Vagina (tissue), 2 donors: ENCODE measurements around the gene CPLX1. TPM values are rescaled to one million over a fixed set of nuclear protein-coding genes. Genes with fewer than 3 reads are reported as not detected.
A peak's percentile ranks its signal among the peaks of the same experiment; 100 is the strongest.
"Not testable (repeated sequence)": the region's sequence is repeated elsewhere in the genome, so short reads cannot be mapped to it uniquely, and the experiment has no call there.

ENCODE experiments used
- DNase-seq, 2 donors: peaks; one replicate each; pipeline ENCODE4 v3.0.0-alpha.2; 2017; ENCODE audit errors: extremely low spot score in 2 of 2
- H3K27ac ChIP-seq: fragments of 200-600 bp; sonication (generic); one replicate; pipeline ENCODE4 v1.5.1; 2019
- H3K27me3 ChIP-seq: fragments of 200-600 bp; sonication (generic); one replicate; pipeline ENCODE4 v1.5.1; 2019
- H3K36me3 ChIP-seq, 2 donors: fragments of 200-600 bp; sonication (generic); one replicate each; pipeline ENCODE4 v1.5.1; 2017 to 2019
- H3K4me1 ChIP-seq: fragments of 200-600 bp; sonication (generic); one replicate; pipeline ENCODE4 v1.5.1; 2019
- H3K4me3 ChIP-seq, 2 donors: fragments of 200-600 bp; sonication (generic); 1 replicate in 1 of 2; 2 replicates in 1 of 2; pipeline ENCODE4 v1.5.1; 2016 to 2019
- H3K9me3 ChIP-seq: fragments of 200-600 bp; sonication (generic); one replicate; pipeline ENCODE4 v1.5.1; 2019
- CTCF ChIP-seq, 3 experiments: fragments of 450-650 bp in 2 of 3; fragments of 200-600 bp in 1 of 3; sonication (generic) in 1 of 3; IDR thresholded peaks; one replicate each; pipeline ENCODE4 v1.5.1; 2017 to 2019; ENCODE audit warnings: antibody characterized with exemption in 3 of 3, mild to moderate bottlenecking in 2 of 3, moderate library complexity in 2 of 3
- POLR2A ChIP-seq, 2 donors: fragments of 450-650 bp; IDR thresholded peaks; one replicate each; pipeline ENCODE4 v1.6.1; 2017; ENCODE audit warnings: antibody characterized with exemption in 2 of 2, mild to moderate bottlenecking in 2 of 2, moderate library complexity in 2 of 2
- POLR2AphosphoS5 ChIP-seq, 2 donors: sonication (generic); formaldehyde crosslinking; IDR thresholded peaks; one replicate each; pipeline ENCODE4 v1.9.0; 2017; ENCODE audit warnings: antibody characterized with exemption in 2 of 2, mild to moderate bottlenecking in 2 of 2, low read depth in 1 of 2; ENCODE audit not compliant: insufficient read depth in 1 of 2
- intact Hi-C: fragments of 100-400 bp; cut with DNase I; formaldehyde crosslinking; loops from one replicate; pipeline ENCODE4 v1.15.1; 2023
- total RNA-seq: library from RNA; depleted of rRNA; stranded (reverse); fragments of >200 nt; gene quantifications from one replicate; pipeline ENCODE4 v1.2.3, GENCODE V29; 2016

The CPLX1 gene
- total RNA-seq, 1 donor from 2014 or later, result 0.98 TPM

DNA sequence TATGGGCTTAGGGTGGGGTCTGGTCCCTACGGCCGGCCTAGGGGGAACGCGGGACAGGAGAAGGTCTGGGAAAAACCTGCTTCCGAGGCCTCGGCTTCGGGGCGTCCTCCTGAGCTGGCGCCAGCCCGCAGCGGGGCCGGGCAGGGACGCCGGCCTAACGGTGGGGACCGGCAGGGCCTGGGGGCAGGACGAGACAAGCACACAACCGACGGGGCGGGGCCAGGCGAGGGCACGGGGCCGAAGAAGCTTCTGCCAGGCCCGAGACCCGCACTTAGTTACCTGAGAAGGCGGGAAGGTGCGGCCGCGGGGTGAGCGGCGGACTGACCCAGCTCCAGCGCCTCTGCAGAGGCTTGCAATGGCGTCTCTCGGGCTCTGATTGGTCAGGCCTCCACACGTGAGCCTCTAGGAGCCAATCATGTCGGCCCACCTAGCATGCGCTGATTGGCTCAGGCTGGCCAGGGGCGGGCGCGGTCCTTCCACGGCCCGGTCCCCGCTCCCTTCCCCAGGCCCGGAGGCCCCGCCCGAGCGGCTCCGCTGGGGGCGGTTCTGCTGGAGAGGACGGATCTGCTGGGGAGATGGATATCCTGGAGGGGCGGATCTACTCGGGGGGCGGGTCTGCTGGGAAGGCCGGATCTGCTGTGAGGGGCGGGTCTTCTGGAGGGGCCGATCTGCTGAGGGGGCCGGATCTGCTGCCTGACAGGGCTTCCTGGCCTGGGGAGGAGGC is 44.3 kb downstream of the CPLX1 start:
- intact Hi-C loops, result loop anchor here (5.0 kb wide), 1 partner anchor 109 kb away; the partner anchor contains the start of genes ATP5ME and MYL5
- Histone ChIP-seq H3K9me3 (no peaks in the 10 kb centered on the region), H3K27ac (peak overlapping the region; percentile 75), H3K4me1 (peaks cover 70% of the 10 kb centered on the region), H3K36me3 (peaks cover 0 to 6% of the 10 kb centered on the region in 2 donors), H3K27me3 (peaks cover 3% of the 10 kb centered on the region), H3K4me3 (peak overlapping the region; percentile 74 to 98)
- TF ChIP-seq POLR2AphosphoS5 (IDR thresholded peaks at IDR 0.05; ENCODE audit: insufficient read depth in 1 of 2, low read depth in 1 of 2) (peak; percentile 84 to 100), POLR2A (IDR thresholded peaks at IDR 0.05) (peak in 1 of 2 donors; percentile 96), CTCF (IDR thresholded peaks at IDR 0.05) (no peak)
- peak; percentile 99 to 100 for DNase-seq

GRCh38 chr4:780716-781492 is 45.0 kb downstream of the CPLX1 start:
- Histone ChIP-seq H3K36me3 (peaks cover 0 to 14% of the 10 kb centered on the region in 2 donors), H3K9me3 (no peaks in the 10 kb centered on the region), H3K27me3 (no peaks in the 10 kb centered on the region), H3K4me1 (peaks cover 70% of the 10 kb centered on the region), H3K4me3 (peak overlapping the region; percentile 74 to 98), H3K27ac (peak overlapping the region; percentile 73)
- no peak for TF ChIP-seq POLR2A (IDR thresholded peaks at IDR 0.05)
- no peak for TF ChIP-seq POLR2AphosphoS5 (IDR thresholded peaks at IDR 0.05; ENCODE audit: insufficient read depth in 1 of 2, low read depth in 1 of 2)
- TF ChIP-seq CTCF (IDR thresholded peaks at IDR 0.05), result no peak
- intact Hi-C loops, result loop anchor here (5.0 kb wide), 1 partner anchor 109 kb away; the partner anchor contains the start of genes ATP5ME and MYL5
- peak in 1 of 2 donors; percentile 95 for DNase-seq

- not testable (repeated sequence) for DNase-seq, H3K9me3 ChIP-seq, H3K27me3 ChIP-seq
- Histone ChIP-seq H3K4me1 (peaks cover 70% of the 10 kb centered on the region), H3K36me3 (peaks cover 0 to 19% of the 10 kb centered on the region in 2 donors), H3K4me3 (peak overlapping the region; percentile 74 to 98), H3K27ac (peak overlapping the region; percentile 73)
- intact Hi-C loops, result loop anchor here (5.0 kb wide), 1 partner anchor 108 kb away; the partner anchor contains the start of genes ATP5ME and MYL5
These were observed 45.7 kb downstream of the CPLX1 start for GRCh38 chr4:780255-780654.

DNA sequence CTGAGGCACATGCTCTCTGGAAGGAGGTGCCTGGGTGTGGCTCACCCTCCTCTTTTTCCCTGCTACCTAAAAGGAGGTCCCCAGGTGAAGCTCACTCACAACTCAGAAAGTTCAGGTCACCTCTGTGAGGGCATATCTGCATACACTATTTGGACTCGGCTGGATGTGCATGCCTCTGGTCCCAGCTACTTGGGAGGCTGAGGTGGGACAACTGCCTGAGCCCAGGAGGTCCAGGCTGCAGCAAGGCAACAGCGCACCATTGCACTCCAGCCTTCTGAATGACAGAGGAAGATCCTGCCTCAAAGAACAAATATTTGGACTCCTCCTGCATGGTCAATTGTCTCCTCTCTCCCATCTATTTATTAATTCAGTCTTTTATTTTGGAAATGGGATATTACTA is 46.4 kb downstream of the CPLX1 start:
- no peak for TF ChIP-seq CTCF (IDR thresholded peaks at IDR 0.05)
- TF ChIP-seq POLR2AphosphoS5 (IDR thresholded peaks at IDR 0.05; ENCODE audit: insufficient read depth in 1 of 2, low read depth in 1 of 2), result no peak
- TF ChIP-seq POLR2A (IDR thresholded peaks at IDR 0.05), result no peak
- H3K9me3 ChIP-seq, result no peaks in the 10 kb centered on the region
- peaks cover 73% of the 10 kb centered on the region for H3K4me1 ChIP-seq
- H3K27me3 ChIP-seq, result no peaks in the 10 kb centered on the region
- intact Hi-C loops, result no loop called here
- no peak overlapping the region for H3K27ac ChIP-seq
- peaks cover 0 to 25% of the 10 kb centered on the region in 2 donors for H3K36me3 ChIP-seq
- H3K4me3 ChIP-seq, result no peak overlapping the region
- DNase-seq, result no peak

- TF ChIP-seq POLR2A (IDR thresholded peaks at IDR 0.05), result no peak
- TF ChIP-seq POLR2AphosphoS5 (IDR thresholded peaks at IDR 0.05; ENCODE audit: insufficient read depth in 1 of 2, low read depth in 1 of 2), result no peak
- no peak for TF ChIP-seq CTCF (IDR thresholded peaks at IDR 0.05)
- Histone ChIP-seq H3K36me3 (peaks cover 0 to 30% of the 10 kb centered on the region in 2 donors), H3K4me3 (no peak overlapping the region), H3K4me1 (peaks cover 78% of the 10 kb centered on the region), H3K9me3 (no peaks in the 10 kb centered on the region), H3K27me3 (no peaks in the 10 kb centered on the region), H3K27ac (no peak overlapping the region)
- intact Hi-C loops, result no loop called here
- no peak for DNase-seq
These were observed 48.2 kb downstream of the CPLX1 start for GRCh38 chr4:777520-778262.
